GM19467 (cell line): ENCODE results near the gene LIN7C.
A peak's percentile ranks its signal among the peaks of the same experiment; 100 is the strongest.

Source experiments
- ATAC-seq: cut with Tn5 transposase; IDR thresholded peaks from one replicate; pipeline ENCODE4 v1.9.1; 2021; ENCODE audit warnings: mild to moderate bottlenecking, moderate library complexity; ENCODE audit not compliant: unreplicated experiment

The LIN7C gene

DNA sequence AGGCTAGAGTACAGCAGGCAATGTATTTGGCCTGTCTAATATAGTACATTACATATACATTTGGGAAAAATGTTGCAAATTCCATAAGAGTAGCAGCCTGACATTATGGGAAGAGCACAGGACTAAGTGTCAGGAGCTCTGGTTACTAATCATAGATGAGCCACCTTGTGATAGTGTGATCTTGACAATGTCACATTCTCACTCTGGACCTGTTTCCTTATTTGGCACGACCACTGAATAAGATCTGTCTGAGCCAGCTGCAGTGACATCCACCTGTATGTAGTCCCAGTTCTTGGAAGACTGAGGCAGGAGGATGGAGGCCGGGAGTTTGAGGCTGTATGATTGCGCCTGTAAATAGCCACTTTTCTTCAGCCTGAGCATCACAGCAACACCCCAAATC, 5.7 kb upstream of the LIN7C start:
- no peak for ATAC-seq

DNA sequence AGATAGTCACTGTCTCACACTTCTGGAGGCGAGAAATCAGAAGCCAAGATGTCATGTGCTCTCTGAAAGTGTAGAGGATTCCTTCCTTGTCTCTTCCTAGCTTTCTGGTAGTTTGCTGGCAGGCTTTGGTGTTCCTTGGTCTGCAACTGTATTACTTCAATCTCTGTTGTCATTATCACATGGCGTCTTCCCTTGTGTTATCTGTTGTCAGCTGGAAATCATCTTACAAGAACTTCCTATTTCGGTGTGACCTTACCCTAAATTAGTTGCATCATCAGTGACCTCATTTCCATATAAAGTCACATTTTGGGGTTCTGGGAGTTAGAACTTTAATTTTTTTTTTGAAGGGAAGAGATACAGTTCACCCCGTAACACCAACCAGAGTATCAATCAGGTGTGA, 3.3 kb upstream of the LIN7C start:
- no peak for ATAC-seq

DNA sequence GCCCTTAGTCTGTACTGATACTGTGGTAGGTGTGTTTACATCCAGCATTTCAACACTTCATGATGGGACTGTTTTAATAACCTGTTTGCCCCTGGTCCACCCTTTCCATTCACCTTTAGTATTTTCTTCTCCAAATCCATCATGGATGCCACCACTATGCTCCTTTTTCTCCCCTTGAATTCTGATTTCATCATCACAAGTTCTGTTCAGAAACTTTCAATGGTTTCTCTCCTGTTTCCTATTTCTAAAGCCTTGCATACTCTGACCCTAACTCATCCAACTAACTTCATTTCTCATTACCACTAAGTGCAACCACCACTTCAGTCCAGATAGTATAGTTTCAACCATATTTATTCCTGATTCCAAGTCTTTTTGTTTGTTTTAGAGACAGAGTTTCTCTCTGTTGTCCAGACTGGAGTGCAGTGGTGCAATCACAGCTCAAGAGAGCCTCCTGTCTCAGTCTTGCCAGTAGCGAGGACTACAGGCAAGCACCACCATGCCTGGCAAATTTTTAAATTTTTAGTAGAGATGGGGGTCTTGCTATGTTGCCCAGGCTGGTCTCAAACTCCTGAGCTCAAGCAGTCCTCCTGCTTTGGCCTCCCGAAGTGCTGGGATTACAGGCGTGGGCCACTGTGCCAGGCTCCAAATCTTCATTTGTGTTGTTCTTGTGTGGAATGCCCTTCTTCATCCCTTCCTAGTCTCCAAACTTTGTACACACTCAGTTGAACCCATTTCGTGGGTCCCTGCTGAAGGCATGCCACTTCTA, 1.2 kb upstream of the LIN7C start:
- no peak for ATAC-seq

DNA sequence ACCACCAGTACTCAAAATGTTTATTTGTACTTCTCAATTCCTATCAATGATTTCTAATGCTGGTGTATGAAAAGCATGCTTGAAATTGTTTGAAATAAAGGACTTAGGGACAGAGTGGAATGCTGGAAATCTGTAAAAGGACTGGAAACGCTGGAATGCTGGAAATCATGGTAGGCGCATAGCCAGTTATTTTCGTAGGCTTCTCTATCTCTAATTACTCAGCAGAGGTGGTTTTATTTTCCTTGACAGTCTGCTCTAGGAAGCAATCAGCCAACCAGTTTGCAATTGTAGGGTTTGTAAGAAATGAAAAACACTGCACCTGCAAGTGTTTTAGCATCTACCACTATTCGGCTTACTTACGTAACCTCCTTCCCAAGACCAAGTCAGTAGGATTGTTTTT, 788 bp downstream of the LIN7C start:
- peak; percentile 1 for ATAC-seq

- ATAC-seq: no peak
These were observed 2.4 kb downstream of the LIN7C start for GRCh38 chr11:27504205-27504604.

DNA sequence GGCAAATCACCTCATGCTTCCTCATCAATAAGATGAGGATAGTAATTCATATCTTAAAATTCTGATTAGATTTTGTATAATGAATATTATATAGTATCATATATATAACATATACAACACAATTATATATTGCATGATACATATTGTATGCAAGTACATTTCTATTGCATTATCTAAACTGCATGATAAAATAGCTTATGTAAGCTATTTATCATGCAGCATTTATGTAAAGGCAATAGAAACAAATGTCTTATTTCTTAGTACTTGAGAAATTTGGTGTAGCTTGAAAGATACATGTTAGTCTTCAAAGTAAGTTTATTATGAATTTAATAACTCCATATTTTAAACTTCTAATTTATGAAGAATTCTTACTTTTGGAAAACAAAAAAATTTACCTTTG, 5.5 kb downstream of the LIN7C start:
- ATAC-seq: no peak

DNA sequence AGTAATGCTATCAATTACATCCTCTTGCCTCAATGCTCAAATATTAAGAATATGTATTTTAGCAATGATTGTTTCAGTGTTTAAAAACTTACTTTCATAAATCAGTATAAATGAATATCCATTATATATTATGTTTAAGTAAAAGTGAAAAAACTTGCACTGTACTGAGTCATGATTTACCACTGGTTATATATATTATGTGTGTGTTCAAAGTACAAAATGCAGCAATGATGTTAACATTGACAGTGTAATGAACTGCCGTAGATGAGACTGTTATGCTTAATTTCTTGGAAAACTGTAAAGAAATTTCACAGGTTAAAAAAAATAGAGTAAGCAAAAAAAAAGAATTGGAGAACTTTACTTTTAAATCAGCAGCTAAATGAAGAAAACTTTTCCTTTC, 8.7 kb downstream of the LIN7C start:
- ATAC-seq: no peak

DNA sequence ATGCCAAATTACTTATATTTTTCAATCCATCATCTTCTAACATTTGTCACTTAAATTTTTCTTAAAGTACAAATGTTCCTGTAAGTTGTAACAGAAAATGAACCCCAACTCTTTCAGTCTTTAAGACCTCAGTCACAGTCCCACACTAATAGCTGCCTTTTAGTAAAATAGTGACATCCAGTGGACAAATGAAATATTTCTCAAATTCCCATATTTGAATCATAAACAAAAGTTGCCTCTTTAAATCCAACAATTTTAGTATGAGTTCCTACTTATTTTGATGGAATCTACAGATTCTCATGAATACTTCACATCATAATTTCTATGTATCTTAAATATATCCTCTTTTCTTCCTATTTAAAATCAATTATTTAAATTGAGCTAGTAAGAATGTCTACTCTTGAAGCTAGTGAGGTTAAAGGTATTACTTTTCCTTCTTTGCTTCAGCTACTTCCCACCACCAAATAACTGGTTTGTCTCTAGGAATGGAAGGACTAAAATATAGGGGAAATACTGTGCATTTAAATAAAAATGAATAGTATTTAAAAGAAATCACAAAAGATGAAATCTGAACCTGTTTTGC, 9.2 kb downstream of the LIN7C start:
- no peak for ATAC-seq

DNA sequence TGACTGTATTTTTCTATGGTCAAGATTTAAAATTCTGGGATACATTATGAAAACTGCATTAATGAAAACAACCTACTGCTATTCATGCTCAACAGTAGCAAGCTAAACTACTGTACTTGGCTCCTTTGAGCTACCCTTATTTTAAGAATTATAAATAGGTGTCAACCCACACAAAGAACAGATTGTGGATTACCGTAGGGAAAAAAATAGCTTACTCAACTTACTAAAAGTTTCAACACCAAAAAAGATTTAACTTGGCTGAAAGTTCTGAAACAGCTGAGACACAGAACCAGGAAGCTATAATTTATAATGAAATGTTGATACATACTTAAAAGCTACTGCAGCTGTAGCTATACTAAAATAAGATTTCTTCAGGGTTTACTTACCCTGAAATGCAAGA, 10.1 kb downstream of the LIN7C start:
- ATAC-seq: no peak

- no peak for ATAC-seq
These were observed 10.8 kb downstream of the LIN7C start for GRCh38 chr11:27495710-27496300.

- ATAC-seq: no peak
These were observed 17.5 kb downstream of the LIN7C start for GRCh38 chr11:27489092-27489491.

DNA sequence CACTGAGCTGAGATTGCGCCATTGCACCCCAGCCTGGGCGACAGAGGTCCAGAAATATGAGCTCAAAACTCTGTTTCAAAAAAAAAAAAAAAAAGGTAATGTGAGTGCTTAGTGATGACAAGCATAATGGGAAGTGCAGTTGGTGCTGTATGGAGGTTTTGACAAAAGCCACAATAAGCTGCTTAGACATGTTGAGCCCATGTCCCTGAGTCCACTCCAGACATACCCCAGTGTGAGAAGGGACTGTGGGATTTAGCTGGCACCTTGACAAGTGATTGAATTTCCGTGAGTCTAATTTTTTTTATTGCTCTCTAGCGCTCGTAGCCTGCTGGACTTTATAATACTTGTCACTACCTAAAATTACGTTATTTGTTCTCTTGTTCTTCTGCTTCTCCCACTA, 18.9 kb downstream of the LIN7C start:
- ATAC-seq: no peak

GRCh38 chr11:27485930-27486773, 20.4 kb downstream of the LIN7C start:
- no peak for ATAC-seq

DNA sequence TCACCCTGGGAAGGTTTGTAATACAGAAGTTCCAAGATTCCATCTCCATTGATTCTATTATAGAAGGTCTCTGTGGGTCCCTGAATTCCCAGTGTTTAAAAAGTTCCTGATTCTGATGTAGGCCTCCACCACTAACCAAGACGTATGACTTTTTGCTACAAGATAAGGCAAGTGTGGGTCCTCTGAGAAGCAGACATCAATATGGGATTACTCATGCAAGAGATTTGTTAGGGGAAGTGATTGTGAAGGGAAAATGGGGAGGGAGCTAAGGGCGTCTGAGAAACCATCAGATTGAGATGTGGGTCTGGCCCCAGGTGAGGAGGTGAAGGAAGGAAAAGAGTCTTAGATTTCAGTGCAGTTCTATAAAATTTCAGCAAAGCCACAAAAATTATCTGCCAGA, 23.8 kb downstream of the LIN7C start:
- ATAC-seq: no peak

GRCh38 chr11:27481992-27482391, 24.6 kb downstream of the LIN7C start:
- no peak for ATAC-seq

GRCh38 chr11:27477831-27478230, 28.7 kb downstream of the LIN7C start:
- ATAC-seq: no peak

- ATAC-seq: no peak
These were observed 29.3 kb downstream of the LIN7C start for GRCh38 chr11:27477243-27477642.

DNA sequence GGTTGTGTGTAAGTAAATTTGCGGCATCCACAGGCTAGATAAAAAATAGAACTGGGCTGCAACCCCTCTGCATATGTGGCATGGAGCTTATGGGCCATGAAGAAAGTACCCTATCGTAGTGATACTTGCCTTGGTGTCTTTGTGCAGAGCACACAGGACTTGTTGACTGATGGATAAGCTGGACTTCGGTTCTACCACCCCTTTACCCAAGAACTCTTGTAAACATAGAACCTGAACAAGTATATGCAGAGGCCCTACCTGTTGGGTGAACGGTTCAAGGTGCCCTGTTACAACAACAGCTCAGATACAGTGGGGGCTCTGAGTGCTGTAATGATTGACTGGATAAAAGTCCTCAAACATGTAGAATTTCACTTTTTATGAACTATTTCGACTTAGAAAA, 30.9 kb downstream of the LIN7C start:
- ATAC-seq: no peak

DNA sequence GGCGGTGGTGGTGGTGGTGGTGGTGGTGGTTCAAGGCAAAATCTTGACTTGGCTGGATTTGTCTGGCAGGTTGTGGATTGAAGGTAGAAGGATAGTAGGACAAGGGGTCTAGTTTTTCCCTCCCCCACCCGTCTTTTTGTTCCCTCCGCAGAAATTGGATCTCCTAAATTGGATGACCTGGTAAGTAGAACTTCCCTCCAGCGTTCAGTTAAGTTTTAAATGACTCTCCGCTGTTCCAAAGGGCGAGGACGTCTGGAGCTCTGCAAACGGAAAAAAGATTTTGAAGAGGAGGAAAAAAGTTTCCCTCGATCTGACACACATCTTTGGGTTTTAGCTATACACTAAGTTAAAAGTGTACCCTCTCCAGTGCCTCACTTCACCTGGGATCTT, 33.6 kb downstream of the LIN7C start:
- ATAC-seq: no peak

- peak; percentile 79 for ATAC-seq
These were observed 34.1 kb downstream of the LIN7C start, which contains the start of gene LGR4 for GRCh38 chr11:27472398-27473016. LGR4 (minus strand) TSS chr11:27472790; CDS start chr11:27472302, 488 bp downstream.
